T-cell (primary cell): Measurements from ENCODE around the gene MBP. TPM values are rescaled to one million over a fixed set of nuclear protein-coding genes. Genes with fewer than 3 reads are reported as not detected.

ENCODE experiments used
- ATAC-seq, 4 experiments: fragments of 200-7000 bp in 3 of 4; fragments of 150-1000 bp in 1 of 4; cut with Tn5 transposase; replicated peaks in 1 of 4; 1 replicate in 3 of 4; 2 replicates in 1 of 4; pipeline ENCODE4 v1.10.0; 2021; ENCODE audit warnings: moderate library complexity in 3 of 4, mild to moderate bottlenecking in 2 of 4, moderate number of reproducible peaks in 1 of 4
- CTCF ChIA-PET, 2 donors: fragments of 300-600 bp; sonication (Branson Sonifier 250); formaldehyde crosslinking; loops; one replicate each; lab custom pipeline; 2022; ENCODE audit warnings: antibody characterized with exemption in 2 of 2; lab: Charles Lee
- POLR2A ChIA-PET, 2 donors: fragments of 300-600 bp; sonication (Branson Sonifier 250); formaldehyde crosslinking; loops; one replicate each; lab custom pipeline; 2022; ENCODE audit warnings: antibody characterized with exemption in 2 of 2; lab: Charles Lee
- DNase-seq, 35 experiments: peaks; one replicate each; pipeline versions ENCODE4 v3.0.0 to v3.0.0-alpha.2; 2013 to 2023
- H3K27ac ChIP-seq: one replicate; pipeline ENCODE4 v1.5.1; 2013; ENCODE audit warnings: low read length
- H3K27me3 ChIP-seq, 2 experiments: replicated peaks in 1 of 2; 1 replicate in 1 of 2; 2 replicates in 1 of 2; pipeline versions ENCODE4 v1.6.1 to v1.7.0; 2013; ENCODE audit warnings: low read length in 1 of 2, mixed read lengths in 1 of 2; ENCODE audit not compliant: control insufficient read depth in 2 of 2, insufficient read depth in 2 of 2; ENCODE audit errors: extremely low read depth in 1 of 2
- H3K36me3 ChIP-seq, 2 donors: 1 replicate in 1 of 2; 2 replicates in 1 of 2; pipeline versions ENCODE4 v1.6.1 to v1.7.0; 2013; ENCODE audit warnings: low read length in 1 of 2; ENCODE audit not compliant: control insufficient read depth in 2 of 2, insufficient read depth in 1 of 2; ENCODE audit errors: extremely low read depth in 1 of 2
- H3K4me1 ChIP-seq, 2 experiments: 1 replicate in 1 of 2; 2 replicates in 1 of 2; pipeline versions ENCODE4 v1.6.1 to v1.7.0; 2013; ENCODE audit warnings: low read length in 2 of 2, mixed read lengths in 1 of 2; ENCODE audit not compliant: insufficient read depth in 2 of 2, control insufficient read depth in 1 of 2; ENCODE audit errors: extremely low read depth in 1 of 2
- H3K4me3 ChIP-seq, 2 donors: 1 replicate in 1 of 2; 2 replicates in 1 of 2; pipeline versions ENCODE4 v1.5.1 to v1.7.0; 2013; ENCODE audit warnings: mild to moderate bottlenecking in 2 of 2, low read length in 1 of 2, moderate library complexity in 1 of 2; ENCODE audit not compliant: control insufficient read depth in 1 of 2; ENCODE audit errors: extremely low read depth in 1 of 2
- H3K9me3 ChIP-seq: 2 replicates; pipeline ENCODE4 v1.7.0; 2013
- H3K27ac Mint-ChIP-seq, 2 donors: one replicate each; pipeline ENCODE4 v1.8.0; 2020 to 2021; ENCODE audit warnings: mild to moderate bottlenecking in 2 of 2, mixed read lengths in 2 of 2
- H3K27me3 Mint-ChIP-seq, 2 donors: one replicate each; pipeline ENCODE4 v1.8.0; 2021 to 2022; ENCODE audit warnings: mixed read lengths in 2 of 2
- H3K36me3 Mint-ChIP-seq: one replicate; pipeline ENCODE4 v1.8.0; 2021; ENCODE audit warnings: mixed read lengths
- H3K4me1 Mint-ChIP-seq, 3 donors: one replicate each; pipeline ENCODE4 v1.8.0; 2020 to 2022; ENCODE audit warnings: mixed read lengths in 3 of 3, mild to moderate bottlenecking in 1 of 3
- H3K4me3 Mint-ChIP-seq, 3 donors: one replicate each; pipeline ENCODE4 v1.8.0; 2020 to 2022; ENCODE audit warnings: mild to moderate bottlenecking in 3 of 3, mixed read lengths in 3 of 3, moderate library complexity in 3 of 3
- H3K9me3 Mint-ChIP-seq, 3 donors: one replicate each; pipeline ENCODE4 v1.8.0; 2020 to 2022; ENCODE audit warnings: mixed read lengths in 3 of 3
- WGBS: methylation state at CpG from one replicate; pipeline ENCODE4 v1.1.5; 2013; ENCODE audit warnings: missing lambda C conversion rate; ENCODE audit not compliant: insufficient coverage; 5-methylcytosine and 5-hydroxymethylcytosine counted together
- total RNA-seq, 35 experiments: library from RNA in 6 of 35; stranded (reverse) in 6 of 35; fragments of 120-200 nt in 1 of 35; gene quantifications; one replicate each; pipeline versions ENCODE4 v1.2.1 to v1.2.4 and lab custom pipeline; 2013 to 2026

The MBP gene
- total RNA-seq, 5 donors from 2014 or later (not counting 1 experiment from before 2014, with no cell fraction given), result 114 to 185 (median 152) TPM

- DNase-seq (peak in 4 of 35 experiments; percentile 24 to 50 (median 30)), ATAC-seq (peak in 1 of 4 experiments; percentile 25)
- Mint-ChIP-seq H3K36me3 (peaks cover 10% of the 10 kb centered on the region), H3K4me1 (peaks cover 38 to 49% (median 40%) of the 10 kb centered on the region in 3 donors), H3K4me3 (peak overlapping the region; percentile 60 to 84 (median 77)), H3K27me3 (no peaks in the 10 kb centered on the region), H3K9me3 (no peaks in the 10 kb centered on the region), H3K27ac (peak overlapping the region; percentile 95 to 97)
- peaks cover 0 to 6% of the 10 kb centered on the region in 2 donors for H3K36me3 ChIP-seq
- 59% methylated on average over 7 of the region's 12 CpGs for WGBS
- H3K27me3 ChIP-seq, result no peaks in the 10 kb centered on the region
- peaks cover 17 to 39% of the 10 kb centered on the region in 2 experiments for H3K4me1 ChIP-seq
- POLR2A ChIA-PET, result interaction anchor here in 1 of 2 donors (0.8 kb wide), 1 partner anchor 11 kb away, joined by 4 read pairs; no protein-coding TSS in a partner anchor
- peak overlapping the region; percentile 57 for H3K27ac ChIP-seq
- H3K4me3 ChIP-seq, result no peak overlapping the region
- CTCF ChIA-PET, result interaction anchor here (1.1 to 1.5 kb wide), 2 partner anchors 32 to 72 kb away, joined by 3 read pairs; no protein-coding TSS in a partner anchor
- no peaks in the 10 kb centered on the region for H3K9me3 ChIP-seq
These were observed 1.4 kb upstream of the MBP start for GRCh38 chr18:77133835-77134496.

GRCh38 chr18:77133051-77133834 is 660 bp upstream of the MBP start:
- H3K9me3 ChIP-seq, result no peaks in the 10 kb centered on the region
- DNase-seq, result no peak
- 47% methylated on average over 24 of the region's 44 CpGs for WGBS
- H3K27me3 ChIP-seq, result no peaks in the 10 kb centered on the region
- H3K27ac Mint-ChIP-seq, result peak overlapping the region; percentile 95 to 97
- H3K27ac ChIP-seq, result peak overlapping the region; percentile 57
- POLR2A ChIA-PET, result interaction anchor here (0.8 to 1.5 kb wide), 3 partner anchors 10 to 60 kb away, joined by 3 to 9 read pairs (median 4); no protein-coding TSS in a partner anchor
- H3K4me1 Mint-ChIP-seq, result peaks cover 45 to 56% (median 47%) of the 10 kb centered on the region in 3 donors
- H3K36me3 Mint-ChIP-seq, result peaks cover 11% of the 10 kb centered on the region
- H3K4me3 ChIP-seq, result peak overlapping the region; percentile 29 to 38
- no peaks in the 10 kb centered on the region for H3K9me3 Mint-ChIP-seq
- peaks cover 0 to 6% of the 10 kb centered on the region in 2 donors for H3K36me3 ChIP-seq
- H3K27me3 Mint-ChIP-seq, result no peaks in the 10 kb centered on the region
- ATAC-seq, result peak in 3 of 4 experiments; percentile 1 to 7 (median 3)
- CTCF ChIA-PET, result interaction anchor here (0.6 to 1.5 kb wide), 4 partner anchors 13 to 72 kb away, joined by 3 read pairs; no protein-coding TSS in a partner anchor
- peak overlapping the region; percentile 60 to 84 (median 77) for H3K4me3 Mint-ChIP-seq
- peaks cover 20 to 42% of the 10 kb centered on the region in 2 experiments for H3K4me1 ChIP-seq

GRCh38 chr18:77131652-77132368 is 773 bp downstream of the MBP start:
- H3K9me3 Mint-ChIP-seq, result no peaks in the 10 kb centered on the region
- peaks cover 58 to 62% (median 62%) of the 10 kb centered on the region in 3 donors for H3K4me1 Mint-ChIP-seq
- peaks cover 19% of the 10 kb centered on the region for H3K36me3 Mint-ChIP-seq
- Histone ChIP-seq H3K36me3 (peaks cover 0 to 8% of the 10 kb centered on the region in 2 donors), H3K9me3 (no peaks in the 10 kb centered on the region), H3K4me3 (peak overlapping the region; percentile 76 to 77), H3K4me1 (peaks cover 27 to 44% of the 10 kb centered on the region in 2 experiments), H3K27me3 (no peaks in the 10 kb centered on the region), H3K27ac (peak overlapping the region; percentile 65)
- no peaks in the 10 kb centered on the region for H3K27me3 Mint-ChIP-seq
- CTCF ChIA-PET, result interaction anchor here in 1 of 2 donors (1.0 kb wide), 2 partner anchors 30 to 78 kb away, joined by 3 read pairs; no protein-coding TSS in a partner anchor
- ATAC-seq, result peak; percentile 4 to 41 (median 23)
- H3K27ac Mint-ChIP-seq, result peak overlapping the region; percentile 93 to 96
- POLR2A ChIA-PET, result interaction anchor here in 1 of 2 donors (0.8 to 1.5 kb wide), 4 partner anchors 8 to 79 kb away, joined by 3 to 9 read pairs (median 4); no protein-coding TSS in a partner anchor
- H3K4me3 Mint-ChIP-seq, result peak overlapping the region; percentile 96 to 97 (median 96)
- under 1% methylated on average over 74 of the region's 76 CpGs for WGBS
- DNase-seq, result peak in 8 of 35 experiments; percentile 13 to 42 (median 27)

- peaks cover 28 to 44% of the 10 kb centered on the region in 2 experiments for H3K4me1 ChIP-seq
- under 1% methylated on average over 27 of the region's 31 CpGs for WGBS
- CTCF ChIA-PET, result interaction anchor here (0.7 to 1.6 kb wide), 8 partner anchors 23 to 77 kb away, joined by 3 to 7 read pairs (median 4); no protein-coding TSS in a partner anchor
- Mint-ChIP-seq H3K4me3 (peak overlapping the region; percentile 96 to 97 (median 96)), H3K27ac (peak overlapping the region; percentile 93 to 96), H3K4me1 (peaks cover 63 to 69% (median 68%) of the 10 kb centered on the region in 3 donors), H3K27me3 (no peaks in the 10 kb centered on the region), H3K9me3 (no peaks in the 10 kb centered on the region), H3K36me3 (peaks cover 22% of the 10 kb centered on the region)
- peak overlapping the region; percentile 65 for H3K27ac ChIP-seq
- H3K4me3 ChIP-seq, result peak overlapping the region; percentile 76 to 77
- H3K27me3 ChIP-seq, result no peaks in the 10 kb centered on the region
- peak in 16 of 35 experiments; percentile 10 to 58 (median 36) for DNase-seq
- H3K36me3 ChIP-seq, result peaks cover 0 to 10% of the 10 kb centered on the region in 2 donors
- POLR2A ChIA-PET, result interaction anchor here (0.6 to 1.9 kb wide), 10 partner anchors 9 to 80 kb away, joined by 3 to 27 read pairs (median 4); no protein-coding TSS in a partner anchor
- peak in 1 of 4 experiments; percentile 7 for ATAC-seq
- no peaks in the 10 kb centered on the region for H3K9me3 ChIP-seq
These were observed 1.4 kb downstream of the MBP start for GRCh38 chr18:77131100-77131651.

GRCh38 chr18:77130229-77131099 is 2.1 kb downstream of the MBP start:
- peak in 5 of 35 experiments; percentile 10 to 56 (median 26) for DNase-seq
- ATAC-seq, result no peak
- CTCF ChIA-PET, result interaction anchor here (0.7 to 1.6 kb wide), 10 partner anchors 10 to 130 kb away, joined by 3 to 7 read pairs (median 4); no protein-coding TSS in a partner anchor

More at GRCh38 chr18:77130229-77131099, 2.1 kb downstream of the MBP start:
- H3K27ac ChIP-seq, result peak overlapping the region; percentile 65
- peaks cover 22% of the 10 kb centered on the region for H3K36me3 Mint-ChIP-seq
- peak overlapping the region; percentile 76 to 77 for H3K4me3 ChIP-seq
- no peaks in the 10 kb centered on the region for H3K27me3 Mint-ChIP-seq
- H3K9me3 ChIP-seq, result no peaks in the 10 kb centered on the region
- H3K9me3 Mint-ChIP-seq, result no peaks in the 10 kb centered on the region
- peak overlapping the region; percentile 93 to 96 for H3K27ac Mint-ChIP-seq
- POLR2A ChIA-PET, result interaction anchor here (0.6 to 1.9 kb wide), 14 partner anchors 8 to 69 kb away, joined by 3 to 27 read pairs (median 6); no protein-coding TSS in a partner anchor
- H3K4me1 ChIP-seq, result peaks cover 33 to 44% of the 10 kb centered on the region in 2 experiments
- peaks cover 0 to 10% of the 10 kb centered on the region in 2 donors for H3K36me3 ChIP-seq
- H3K4me1 Mint-ChIP-seq, result peaks cover 70 to 76% (median 75%) of the 10 kb centered on the region in 3 donors
- H3K4me3 Mint-ChIP-seq, result peak overlapping the region; percentile 96 to 97 (median 96)
- no peaks in the 10 kb centered on the region for H3K27me3 ChIP-seq
- 12% methylated on average over 12 of the region's 27 CpGs for WGBS
